Gastroesophageal sphincter (tissue), 4 donors: ENCODE measurements around the gene ATF3. TPM values are rescaled to one million over a fixed set of nuclear protein-coding genes. Genes with fewer than 3 reads are reported as not detected.

ENCODE experiments used
- ATAC-seq: fragments of 150-250 bp; one replicate; pipeline ENCODE4 v1.9.1; 2016; ENCODE audit warnings: mild to moderate bottlenecking, moderate library complexity
- H3K27ac ChIP-seq, 4 donors: fragments of 200-600 bp; sonication (generic) in 3 of 4; 1 replicate in 3 of 4; 2 replicates in 1 of 4; pipeline ENCODE4 v1.5.1; 2016 to 2019
- H3K27me3 ChIP-seq: fragments of 200-600 bp; sonication (generic); one replicate; pipeline ENCODE4 v1.5.1; 2019
- H3K36me3 ChIP-seq, 2 donors: fragments of 200-600 bp; sonication (generic); one replicate each; pipeline ENCODE4 v1.5.1; 2019; ENCODE audit warnings: control low read depth in 1 of 2
- H3K4me1 ChIP-seq, 3 donors: fragments of 200-600 bp; sonication (generic); 1 replicate in 2 of 3; 2 replicates in 1 of 3; pipeline ENCODE4 v1.5.1; 2016 to 2019; ENCODE audit warnings: control low read depth in 2 of 3
- H3K4me3 ChIP-seq, 2 donors: fragments of 200-600 bp; sonication (generic); one replicate each; pipeline ENCODE4 v1.5.1; 2019; ENCODE audit warnings: mild to moderate bottlenecking in 1 of 2, moderate library complexity in 1 of 2
- H3K9me3 ChIP-seq, 3 donors: fragments of 200-600 bp; sonication (generic); one replicate each; pipeline ENCODE4 v1.5.1; 2017 to 2019; ENCODE audit warnings: control low read depth in 2 of 3
- EP300 ChIP-seq: sonication (generic); formaldehyde crosslinking; IDR thresholded peaks from one replicate; pipeline ENCODE4 v1.6.1; 2017; ENCODE audit warnings: antibody characterized with exemption, mild to moderate bottlenecking
- POLR2A ChIP-seq, 2 donors: fragments of 450-650 bp; IDR thresholded peaks; one replicate each; pipeline ENCODE4 v1.6.1; 2017; ENCODE audit warnings: antibody characterized with exemption in 2 of 2, mild to moderate bottlenecking in 2 of 2, moderate library complexity in 1 of 2
- POLR2AphosphoS5 ChIP-seq: sonication (generic); formaldehyde crosslinking; IDR thresholded peaks from one replicate; pipeline ENCODE4 v1.6.1; 2017; ENCODE audit warnings: antibody characterized with exemption
- WGBS, 2 donors: methylation state at CpG; one replicate each; pipeline ENCODE4 v1.1.5; 2018; ENCODE audit warnings: low coverage in 1 of 2; 5-methylcytosine and 5-hydroxymethylcytosine counted together
- total RNA-seq, 4 donors: library from RNA; depleted of rRNA; stranded (reverse); fragments of >200 nt; gene quantifications; one replicate each; pipeline ENCODE4 v1.1.0, GENCODE V29; 2016
- TF ChIP-seq, protein P1 (sequence below), 4 experiments: fragments of 200-600 bp in 2 of 4; fragments of 450-650 bp in 2 of 4; sonication (generic) in 1 of 4; IDR thresholded peaks; one replicate each; pipeline ENCODE4 v1.5.1; 2017 to 2019; ENCODE audit warnings: antibody characterized with exemption in 4 of 4, mild to moderate bottlenecking in 2 of 4, moderate library complexity in 2 of 4

Gene ATF3
- total RNA-seq, 4 donors from 2014 or later = 4.0 to 17.2 (median 9.4) TPM

DNA sequence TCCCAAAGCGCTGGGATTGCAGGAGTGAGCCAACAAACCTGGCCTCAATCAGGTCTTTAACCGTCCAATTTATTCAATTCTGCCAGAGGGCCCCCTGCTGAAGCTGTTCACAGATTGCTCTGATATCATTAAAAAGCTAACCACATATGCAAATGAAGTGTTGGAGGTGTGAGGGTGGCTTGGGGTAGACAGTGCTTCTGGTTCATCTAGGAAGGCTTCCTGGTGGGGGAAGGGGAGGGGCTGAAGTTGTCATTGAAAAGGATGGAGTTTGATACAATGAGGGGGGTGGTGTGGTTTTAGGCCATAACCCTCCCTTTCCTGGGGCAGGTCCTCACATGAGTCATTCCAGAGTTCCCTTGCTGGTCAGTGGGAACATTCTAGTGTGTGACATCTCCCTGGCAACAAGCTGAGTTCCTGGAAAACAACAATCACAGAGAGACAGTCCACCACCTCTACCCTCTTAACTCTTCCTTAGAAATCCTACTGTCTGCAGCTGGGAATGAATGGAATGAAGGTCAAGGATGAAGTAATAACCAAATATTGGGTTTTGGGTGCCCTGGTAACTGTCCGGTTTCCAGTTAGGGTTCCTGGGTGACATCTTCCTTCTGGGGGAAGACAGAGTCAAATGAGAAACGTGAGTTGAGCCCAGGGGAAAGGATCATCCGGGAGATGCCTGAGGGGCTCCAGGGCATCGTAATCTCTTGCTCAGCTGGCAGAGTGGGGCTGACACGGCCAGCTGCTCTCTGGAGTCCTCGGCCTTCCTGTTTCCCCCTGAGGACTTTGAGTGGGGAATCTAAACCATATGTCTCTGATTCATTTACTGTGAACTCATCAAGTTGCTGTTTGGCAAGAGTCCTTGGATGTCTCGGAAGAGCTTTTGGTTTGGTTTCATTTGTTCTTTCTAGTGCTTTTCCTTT lies 58.9 kb downstream of the ATF3 start:
- TF ChIP-seq POLR2A (IDR thresholded peaks at IDR 0.05) = no peak
- TF ChIP-seq, protein P1, sequence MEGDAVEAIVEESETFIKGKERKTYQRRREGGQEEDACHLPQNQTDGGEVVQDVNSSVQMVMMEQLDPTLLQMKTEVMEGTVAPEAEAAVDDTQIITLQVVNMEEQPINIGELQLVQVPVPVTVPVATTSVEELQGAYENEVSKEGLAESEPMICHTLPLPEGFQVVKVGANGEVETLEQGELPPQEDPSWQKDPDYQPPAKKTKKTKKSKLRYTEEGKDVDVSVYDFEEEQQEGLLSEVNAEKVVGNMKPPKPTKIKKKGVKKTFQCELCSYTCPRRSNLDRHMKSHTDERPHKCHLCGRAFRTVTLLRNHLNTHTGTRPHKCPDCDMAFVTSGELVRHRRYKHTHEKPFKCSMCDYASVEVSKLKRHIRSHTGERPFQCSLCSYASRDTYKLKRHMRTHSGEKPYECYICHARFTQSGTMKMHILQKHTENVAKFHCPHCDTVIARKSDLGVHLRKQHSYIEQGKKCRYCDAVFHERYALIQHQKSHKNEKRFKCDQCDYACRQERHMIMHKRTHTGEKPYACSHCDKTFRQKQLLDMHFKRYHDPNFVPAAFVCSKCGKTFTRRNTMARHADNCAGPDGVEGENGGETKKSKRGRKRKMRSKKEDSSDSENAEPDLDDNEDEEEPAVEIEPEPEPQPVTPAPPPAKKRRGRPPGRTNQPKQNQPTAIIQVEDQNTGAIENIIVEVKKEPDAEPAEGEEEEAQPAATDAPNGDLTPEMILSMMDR (IDR thresholded peaks at IDR 0.05) = no peak
- no peak for TF ChIP-seq EP300
- peak; percentile 40 for TF ChIP-seq POLR2AphosphoS5
- Histone ChIP-seq H3K4me3 (peak overlapping the region in 1 of 2 donors; percentile 7), H3K36me3 (no peaks in the 10 kb centered on the region), H3K27ac (peak overlapping the region; percentile 18 to 89 (median 72)), H3K27me3 (no peaks in the 10 kb centered on the region), H3K9me3 (no peaks in the 10 kb centered on the region), H3K4me1 (peaks cover 0 to 38% (median 13%) of the 10 kb centered on the region in 3 donors)
- 4 to 14% methylated on average over 4 to 9 of the region's 9 CpGs for WGBS, 2 donors
- peak; percentile 72 for ATAC-seq

DNA sequence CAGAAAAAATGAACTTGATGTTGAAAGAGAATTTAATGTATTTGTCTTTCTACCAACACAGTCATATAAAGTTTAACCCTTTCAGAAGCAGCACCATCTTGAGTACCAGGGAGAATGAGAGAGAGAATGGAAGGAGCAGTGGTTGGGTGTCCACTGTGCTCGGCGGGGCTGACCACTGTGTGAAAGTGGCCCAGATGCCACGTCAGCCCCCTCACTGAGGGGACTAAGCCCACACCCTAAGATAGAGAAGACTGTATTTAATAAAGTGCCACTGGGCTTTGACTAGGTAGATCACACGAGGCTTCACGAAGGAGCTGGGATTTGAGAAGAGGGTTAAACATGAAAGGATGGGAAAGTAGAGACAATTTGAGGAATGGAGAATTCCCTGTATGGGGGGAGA lies 59.9 kb downstream of the ATF3 start:
- no peak for TF ChIP-seq POLR2AphosphoS5
- TF ChIP-seq POLR2A (IDR thresholded peaks at IDR 0.05) = no peak
- no peak for TF ChIP-seq EP300
- TF ChIP-seq, protein P1 (IDR thresholded peaks at IDR 0.05) = no peak
- H3K4me1 ChIP-seq = peaks cover 0 to 38% (median 13%) of the 10 kb centered on the region in 3 donors
- 87 to 100% methylated on average over 5 of the region's 5 CpGs for WGBS, 2 donors
- no peaks in the 10 kb centered on the region for H3K27me3 ChIP-seq
- peak overlapping the region in 3 of 4 donors; percentile 68 to 89 (median 77) for H3K27ac ChIP-seq
- H3K9me3 ChIP-seq = no peaks in the 10 kb centered on the region
- H3K36me3 ChIP-seq = no peaks in the 10 kb centered on the region
- no peak overlapping the region for H3K4me3 ChIP-seq
- ATAC-seq = no peak

DNA sequence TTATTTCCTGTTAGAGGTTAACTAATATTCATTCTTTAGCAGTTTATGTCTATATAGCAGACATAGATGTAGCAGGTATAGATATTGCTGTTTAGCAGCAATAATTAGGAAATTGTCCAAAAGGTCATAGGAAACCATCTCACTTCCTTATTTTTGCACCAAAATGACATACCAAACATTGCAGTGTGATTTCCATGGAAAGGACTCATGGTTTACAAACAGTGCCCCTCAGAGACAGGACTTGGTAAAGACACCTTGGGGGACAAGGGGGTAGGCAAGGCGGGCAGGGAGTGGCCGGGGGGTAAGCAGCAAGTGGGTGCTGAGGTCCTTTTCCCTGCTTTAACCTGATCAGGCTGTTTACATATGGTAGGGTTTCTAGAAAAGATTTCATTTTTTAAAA lies 60.5 kb downstream of the ATF3 start:
- no peak for ATAC-seq
- no peak overlapping the region for H3K27ac ChIP-seq
- WGBS, 2 donors = 53 to 60% methylated on average over 1 to 2 of the region's 2 CpGs
- peaks cover 0 to 38% (median 13%) of the 10 kb centered on the region in 3 donors for H3K4me1 ChIP-seq
- no peaks in the 10 kb centered on the region for H3K27me3 ChIP-seq
- H3K4me3 ChIP-seq = no peak overlapping the region
- H3K9me3 ChIP-seq = no peaks in the 10 kb centered on the region
- H3K36me3 ChIP-seq = no peaks in the 10 kb centered on the region
- TF ChIP-seq, protein P1 (IDR thresholded peaks at IDR 0.05) = peak in 1 of 4 experiments; percentile 19
- no peak for TF ChIP-seq EP300

DNA sequence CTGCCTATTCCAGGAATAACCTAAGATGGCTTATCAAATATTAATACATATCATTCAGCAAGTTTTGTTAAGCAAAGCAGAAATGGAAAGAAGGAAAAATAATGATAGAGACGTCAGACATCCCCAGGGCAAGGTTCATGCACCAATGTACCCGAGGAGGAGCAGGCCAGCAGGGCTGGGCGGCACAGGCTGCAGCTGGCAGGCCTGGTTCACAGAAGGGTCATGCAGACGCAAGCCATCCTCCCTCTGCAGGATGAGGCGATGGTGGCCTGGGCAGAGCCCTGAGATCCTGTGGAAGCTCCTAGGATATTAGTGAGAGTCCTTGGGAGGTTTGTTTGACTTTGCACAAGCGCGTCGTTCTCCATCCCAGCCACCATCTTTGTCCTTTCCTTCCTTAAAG lies 61.0 kb downstream of the ATF3 start:
- Histone ChIP-seq H3K9me3 (no peaks in the 10 kb centered on the region), H3K36me3 (no peaks in the 10 kb centered on the region), H3K27me3 (no peaks in the 10 kb centered on the region), H3K4me1 (peaks cover 0 to 38% (median 13%) of the 10 kb centered on the region in 3 donors), H3K4me3 (no peak overlapping the region), H3K27ac (no peak overlapping the region)
- TF ChIP-seq, protein P1 (IDR thresholded peaks at IDR 0.05) = no peak
- TF ChIP-seq EP300 (no peak), POLR2AphosphoS5 (no peak), POLR2A (IDR thresholded peaks at IDR 0.05) (no peak)
- WGBS, 2 donors = 45 to 84% methylated on average over 3 to 8 of the region's 8 CpGs
- no peak for ATAC-seq

DNA sequence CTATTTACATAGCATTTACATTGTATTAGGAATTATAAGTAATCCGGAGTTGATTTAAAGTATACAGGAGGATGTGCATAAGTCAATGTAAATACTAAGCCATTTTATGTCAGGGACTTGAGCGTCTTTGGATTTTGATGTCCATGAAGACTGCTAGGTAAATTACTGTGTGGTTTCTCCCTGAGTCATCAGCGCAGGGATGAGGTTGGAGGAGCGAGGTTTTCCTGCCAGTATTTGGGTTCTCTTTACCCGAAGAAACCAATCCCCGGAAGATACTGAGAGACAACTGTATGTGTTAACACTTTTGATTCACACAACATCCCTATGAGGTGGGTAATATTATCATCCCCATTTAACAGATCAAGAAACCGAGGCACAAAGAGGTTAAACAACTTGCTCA lies 61.7 kb downstream of the ATF3 start:
- Histone ChIP-seq H3K4me3 (no peak overlapping the region), H3K9me3 (no peaks in the 10 kb centered on the region), H3K4me1 (peaks cover 0 to 34% (median 13%) of the 10 kb centered on the region in 3 donors), H3K27me3 (no peaks in the 10 kb centered on the region), H3K36me3 (no peaks in the 10 kb centered on the region), H3K27ac (no peak overlapping the region)
- ATAC-seq = no peak
- no peak for TF ChIP-seq POLR2AphosphoS5
- WGBS, 2 donors = 95 to 96% methylated on average over 6 to 7 of the region's 7 CpGs

Other genes starting within 250 kb of the ATF3 start
- 1 to 10 TPM; 2.8 to 6.0 (median 3.4) TPM for gene PACC1, start 193.9 kb upstream of the ATF3 start, total RNA-seq
- gene NENF, start 175.8 kb upstream of the ATF3 start, total RNA-seq = 100 to 1,000 TPM in 1 of 4 donors, 10 to 100 TPM in 3; 42.8 to 113 (median 75.7) TPM
- 1 to 10 TPM in 3 of 4 donors, under 1 TPM in 1; 0.31 to 3.9 (median 3.7) TPM for gene BATF3, start 91.1 kb downstream of the ATF3 start, total RNA-seq
- 10 to 100 TPM; 20.1 to 36.4 (median 31.1) TPM for gene NSL1, start 183.0 kb downstream of the ATF3 start, total RNA-seq
- 10 to 100 TPM in 2 of 4 donors, 1 to 10 TPM in 2; 7.9 to 23.0 (median 9.9) TPM for gene TATDN3, start 183.1 kb downstream of the ATF3 start, total RNA-seq
- not detected for gene SPATA45, start 238.9 kb downstream of the ATF3 start, total RNA-seq
- gene FLVCR1, start 249.5 kb downstream of the ATF3 start, total RNA-seq = 1 to 10 TPM; 3.2 to 9.2 (median 4.4) TPM